Left renal cortex interstitium (tissue), 4 donors: ENCODE data around the gene RGS17. TPM values are rescaled to one million over a fixed set of nuclear protein-coding genes. Genes with fewer than 3 reads are reported as not detected.
"Not testable (repeated sequence)": the region's sequence is repeated elsewhere in the genome, so short reads cannot be mapped to it uniquely, and the experiment has no call there.

Experiments used
- DNase-seq, 4 donors: peaks; one replicate each; pipeline ENCODE4 v3.0.0-alpha.2; 2013; ENCODE audit warnings: low read depth in 4 of 4, low spot score in 2 of 4, missing footprints in 1 of 4
- polyA plus RNA-seq, 4 donors: library from polyadenylated mRNA; unstranded; fragments of 120-200 nt; gene quantifications; one replicate each; pipeline ENCODE4 v1.2.1, GENCODE V29; 2013; ENCODE audit not compliant: insufficient read length in 4 of 4

The RGS17 gene
- polyA plus RNA-seq, 4 donors: 1.7 to 3.6 (median 2.7) TPM

DNA sequence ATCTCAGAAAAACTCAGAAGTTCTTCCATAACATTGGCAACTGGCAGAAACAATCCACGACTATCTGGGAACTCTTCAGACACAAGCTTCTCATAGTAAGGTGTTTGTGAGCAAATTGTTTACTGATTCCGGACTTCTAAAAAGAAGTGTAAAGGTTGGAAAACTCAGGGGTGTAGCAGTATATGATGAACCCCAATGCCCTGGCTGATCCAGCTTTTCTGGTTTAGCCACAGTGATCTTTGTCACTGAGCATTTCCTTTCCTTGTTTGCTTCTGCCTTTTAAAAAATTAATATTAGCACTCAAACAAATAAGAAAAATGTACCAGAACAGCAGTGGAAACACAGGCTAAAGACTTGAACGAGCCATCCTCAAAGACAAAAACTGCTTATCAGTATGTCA, 4.9 kb downstream of the RGS17 start:
- no peak for DNase-seq

DNA sequence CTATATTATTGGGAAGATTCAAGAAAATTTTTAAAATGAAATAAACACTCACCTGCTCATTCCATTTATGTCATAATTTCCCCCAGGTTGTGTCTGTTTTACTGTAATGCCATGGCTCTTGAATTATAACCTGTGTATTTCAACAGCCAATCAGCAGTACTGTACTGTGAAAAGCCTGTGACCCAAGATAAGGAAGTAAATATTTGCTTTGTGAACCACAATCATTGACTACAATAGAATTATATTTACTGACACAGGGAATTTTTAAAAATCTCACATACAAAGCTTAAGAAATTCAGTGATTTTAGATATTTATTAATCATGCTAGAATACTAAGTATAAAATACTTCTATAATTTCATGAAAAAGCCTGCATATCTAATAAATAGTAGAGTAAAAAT, 6.0 kb downstream of the RGS17 start:
- no peak for DNase-seq

DNA sequence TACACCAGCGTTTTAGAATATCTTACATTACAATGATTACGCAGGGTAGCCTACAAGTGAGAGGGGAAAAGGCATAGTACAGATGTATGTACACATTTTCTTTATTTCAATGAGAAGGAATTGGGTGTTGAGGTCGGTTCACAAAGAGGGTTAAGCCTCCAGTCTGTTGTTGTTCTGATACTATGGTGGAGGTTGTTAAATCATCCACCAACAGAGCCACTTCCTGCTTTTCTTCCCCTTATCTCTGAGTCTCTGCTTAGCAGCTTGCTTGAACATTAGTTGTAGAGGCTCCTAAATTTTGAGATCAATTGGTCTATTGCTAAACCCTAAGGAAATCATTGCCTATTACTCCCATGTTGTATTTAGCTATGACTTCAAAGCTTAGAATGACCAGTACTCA, 7.3 kb downstream of the RGS17 start:
- no peak for DNase-seq

DNA sequence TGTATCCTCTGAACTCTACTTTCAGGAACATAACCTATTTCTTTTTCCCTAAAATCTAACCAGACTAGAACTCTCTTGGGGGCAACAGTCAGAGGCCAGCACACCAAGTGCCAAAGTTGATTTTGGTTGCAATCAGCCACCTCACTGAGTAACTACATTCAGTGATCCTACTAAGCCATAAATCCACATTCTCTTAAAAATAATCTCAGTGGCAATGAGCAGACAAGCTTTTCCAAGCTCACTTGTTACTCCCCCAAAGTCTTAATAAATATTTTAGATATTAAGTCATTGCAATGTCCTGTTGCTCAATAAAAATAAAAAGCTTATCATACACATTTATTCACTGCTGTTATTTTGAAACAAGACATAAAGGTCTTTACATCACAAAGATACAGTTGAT, 9.8 kb downstream of the RGS17 start:
- DNase-seq: no peak

DNA sequence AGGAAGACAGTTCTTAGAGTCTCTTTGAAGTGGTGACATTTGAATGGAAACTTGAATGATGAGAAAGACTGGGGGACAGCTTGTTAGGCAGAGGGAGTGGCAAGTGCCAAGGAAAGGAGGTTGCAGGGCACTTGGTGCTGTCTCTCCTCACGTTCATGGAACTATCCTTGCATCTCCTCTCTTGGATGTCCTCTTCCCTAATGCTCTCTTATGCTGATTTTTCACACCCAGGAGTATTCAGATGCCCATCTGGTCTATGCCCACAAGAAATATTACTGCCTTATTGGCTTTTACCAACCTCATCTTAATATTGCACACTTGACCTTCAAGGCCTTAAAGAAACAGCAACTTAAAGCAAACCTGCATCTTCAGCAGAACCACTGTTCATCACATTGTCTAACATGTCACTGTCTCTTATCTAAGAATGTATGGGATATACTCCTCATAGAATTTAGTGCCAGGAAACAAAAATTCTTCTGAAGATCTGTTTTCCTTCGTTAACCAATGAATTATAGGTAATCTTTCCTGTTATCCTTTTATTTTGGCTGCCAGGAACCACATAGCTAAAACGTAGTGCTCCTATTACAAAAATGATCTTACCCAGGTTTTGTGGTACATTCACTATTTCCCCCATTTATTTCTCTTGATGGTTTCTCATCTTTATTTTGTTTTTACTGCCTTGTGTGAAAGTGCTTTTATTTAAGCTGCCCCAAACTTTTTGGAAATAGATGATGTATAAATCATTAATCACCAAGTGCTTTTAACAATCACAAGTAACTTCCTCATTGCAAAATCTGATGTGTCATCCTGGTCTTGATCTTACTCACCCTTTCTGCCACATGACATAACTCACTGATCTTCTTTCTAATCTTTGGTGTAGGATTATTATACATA, 12.8 kb downstream of the RGS17 start:
- DNase-seq: no peak

DNA sequence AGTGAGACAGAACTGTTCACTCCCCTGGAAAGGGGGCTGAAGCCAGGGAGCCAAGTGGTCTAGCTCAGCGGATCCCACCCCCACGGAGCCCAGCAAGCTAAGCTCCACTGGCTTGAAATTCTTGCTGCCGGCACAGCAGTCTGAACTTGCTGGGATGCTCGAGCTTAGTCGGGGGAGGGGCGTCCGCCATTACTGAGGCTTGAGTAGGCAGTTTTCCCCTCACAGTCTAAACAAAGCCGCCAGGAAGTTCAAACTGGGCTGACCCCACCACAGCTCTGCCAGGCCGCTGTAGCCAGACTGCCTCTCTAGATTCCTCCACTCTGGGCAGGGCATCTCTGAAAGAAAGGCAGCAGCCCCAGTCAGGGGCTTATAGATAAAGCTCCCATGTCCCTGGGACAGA, 20.0 kb downstream of the RGS17 start:
- DNase-seq: not testable (repeated sequence)

DNA sequence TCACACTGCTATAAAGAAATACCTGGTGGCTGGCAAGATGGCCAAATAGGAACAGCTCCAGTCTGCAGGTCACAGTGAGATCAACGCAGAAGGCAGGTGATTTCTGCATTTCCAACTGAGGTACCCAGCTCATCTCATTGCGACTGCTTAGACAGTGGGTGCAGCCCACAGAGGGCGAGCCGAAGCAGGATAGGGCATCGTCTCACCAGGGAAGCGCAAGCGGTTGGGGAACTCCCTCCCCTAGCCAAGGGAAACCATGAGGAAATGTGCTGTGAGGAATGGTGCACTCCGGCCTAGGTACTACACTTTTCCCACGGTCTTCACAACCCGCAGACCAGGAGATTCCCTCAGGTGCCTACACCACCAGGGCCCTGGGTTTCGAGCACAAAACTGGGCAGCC, 20.5 kb downstream of the RGS17 start:
- DNase-seq: not testable (repeated sequence)

DNA sequence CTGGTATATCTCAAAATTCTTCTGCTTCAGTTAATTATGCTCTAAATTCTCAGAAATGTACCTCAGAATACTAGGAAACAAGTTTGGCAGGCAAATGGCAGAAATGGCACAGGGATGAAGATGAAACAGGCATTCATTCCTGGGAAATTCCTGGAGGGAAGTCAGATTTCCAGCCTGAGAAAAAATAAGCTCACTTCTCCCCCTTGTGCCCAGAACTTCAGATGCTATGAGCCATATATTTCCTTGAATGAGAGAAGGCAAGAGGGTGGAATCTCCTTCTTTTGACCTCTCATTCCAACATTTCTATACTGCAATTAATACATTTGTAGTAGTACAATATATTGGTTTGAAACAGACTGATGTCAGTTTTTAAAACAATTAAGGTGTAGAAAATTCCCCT, 22.8 kb downstream of the RGS17 start:
- DNase-seq: no peak

DNA sequence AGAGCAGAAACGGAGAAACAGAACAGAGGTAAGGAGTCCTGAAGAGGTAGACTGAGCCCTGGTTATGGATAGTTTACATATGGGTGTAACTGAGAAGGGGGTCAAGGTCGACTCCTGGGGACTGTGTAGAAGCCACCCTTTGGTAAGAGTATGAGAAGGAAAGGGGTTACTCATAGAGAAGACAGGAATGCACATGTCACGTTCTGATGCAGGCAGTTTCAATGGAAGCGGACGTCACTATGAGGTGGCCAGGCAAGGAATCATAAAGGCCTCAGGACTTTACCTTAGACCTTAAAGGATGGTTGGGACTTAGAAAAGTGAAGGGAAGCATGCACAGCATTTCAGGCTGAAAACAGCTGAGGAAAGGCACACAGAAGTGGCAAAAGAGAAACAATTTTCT, 25.1 kb downstream of the RGS17 start:
- DNase-seq: no peak

DNA sequence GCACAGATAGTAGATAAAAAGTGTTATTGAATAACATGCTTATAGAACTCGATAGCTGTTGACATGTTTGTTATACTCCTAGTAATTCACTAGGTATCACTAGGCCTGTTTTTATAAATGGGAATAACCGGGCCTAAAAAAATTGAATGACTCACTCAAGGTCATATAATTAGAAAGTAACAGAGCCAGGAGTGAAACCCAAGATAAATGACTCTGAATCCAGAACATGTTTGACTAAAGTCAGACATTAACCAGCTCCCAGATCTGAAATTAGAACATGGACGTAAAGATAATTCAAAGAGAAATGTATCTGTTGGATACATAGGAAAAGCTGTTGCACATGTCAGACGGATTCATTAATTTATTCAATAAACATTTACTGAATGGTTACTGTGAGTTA, 26.9 kb downstream of the RGS17 start:
- DNase-seq: no peak

DNA sequence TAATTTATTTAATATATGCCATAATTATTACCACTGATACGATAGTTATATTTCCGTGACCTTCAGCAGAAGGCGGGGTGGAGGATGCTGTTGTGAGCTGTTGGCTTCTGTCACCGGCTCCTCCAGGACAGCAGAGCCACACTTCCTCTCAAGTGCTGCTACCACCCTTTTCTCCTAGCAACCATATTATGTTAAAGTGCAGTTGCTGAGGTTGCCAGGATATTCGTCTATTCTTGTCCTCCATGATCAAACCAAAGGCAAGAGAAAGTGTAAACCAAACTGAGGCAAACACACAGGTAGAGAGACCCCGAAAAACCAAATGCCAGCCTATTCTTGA, 27.8 kb downstream of the RGS17 start:
- DNase-seq: no peak

DNA sequence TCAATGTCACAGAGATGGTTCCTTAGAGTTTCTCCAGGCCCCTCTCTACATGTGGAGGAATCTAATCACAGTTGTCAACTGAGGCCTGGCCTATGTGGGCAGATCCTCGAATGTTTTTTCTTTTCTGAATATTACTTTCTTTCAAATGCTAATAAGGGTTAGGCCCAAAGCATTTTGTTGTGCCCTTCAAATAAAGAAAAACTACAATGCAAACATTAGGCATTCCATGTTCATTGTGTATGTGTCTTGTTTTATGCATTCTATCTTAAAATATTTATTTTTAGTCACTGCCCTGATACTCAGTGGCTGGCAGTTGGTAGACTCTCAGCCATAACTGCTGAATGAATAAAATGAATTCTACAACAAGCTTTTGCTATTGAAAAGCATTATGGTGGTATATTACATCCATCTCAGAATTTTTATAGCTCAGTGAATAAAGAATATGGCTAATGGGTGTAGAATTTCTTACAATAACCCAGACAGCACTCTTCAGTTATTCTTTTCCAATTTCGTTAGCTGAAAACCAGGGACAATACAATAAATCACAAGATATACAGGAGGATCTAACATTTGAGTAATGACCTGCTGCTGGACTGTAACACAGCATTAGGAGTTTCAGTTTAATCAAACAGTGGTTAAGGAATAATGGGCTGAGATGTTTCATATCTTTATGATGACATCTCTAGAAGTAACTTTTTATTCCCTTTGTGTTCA, 28.3 kb downstream of the RGS17 start:
- no peak for DNase-seq

DNA sequence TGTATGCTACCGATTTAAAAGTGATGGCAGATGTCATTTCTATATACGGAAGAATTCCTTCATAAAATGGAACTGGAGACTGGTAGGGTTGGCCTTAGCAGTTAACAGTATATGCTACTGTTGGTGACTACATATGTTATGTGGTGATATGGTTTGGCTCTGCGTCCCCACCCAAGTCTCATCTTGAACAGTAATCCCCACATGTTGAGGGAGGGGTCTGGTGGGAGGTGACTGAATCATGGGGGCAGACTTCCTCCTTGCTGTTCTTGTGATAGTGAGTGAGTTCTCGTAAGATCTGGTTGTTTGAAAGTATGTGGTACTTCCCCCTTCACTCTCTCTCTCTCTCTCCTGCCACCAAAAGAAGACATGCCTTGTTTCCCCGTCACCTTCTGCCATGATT, 29.6 kb downstream of the RGS17 start:
- no peak for DNase-seq

DNA sequence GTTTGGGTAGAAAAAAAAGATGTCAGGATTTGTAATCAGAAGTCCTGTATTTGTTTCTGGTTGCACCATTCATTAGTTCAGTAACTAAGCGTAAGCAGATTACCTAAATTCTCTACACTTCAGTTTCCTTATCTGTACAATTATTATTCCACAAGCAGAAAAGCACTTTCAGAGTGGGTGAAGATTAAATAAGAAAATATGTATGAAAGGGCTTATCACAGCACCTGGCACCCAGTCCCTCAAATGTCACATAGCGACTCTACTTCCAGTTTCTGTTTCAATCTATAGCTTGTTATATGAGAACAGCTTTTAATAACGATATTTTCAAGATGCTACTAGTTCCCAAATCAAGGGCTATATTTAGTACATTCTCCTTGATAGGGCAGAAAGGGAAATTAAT, 31.4 kb downstream of the RGS17 start:
- DNase-seq: no peak

DNA sequence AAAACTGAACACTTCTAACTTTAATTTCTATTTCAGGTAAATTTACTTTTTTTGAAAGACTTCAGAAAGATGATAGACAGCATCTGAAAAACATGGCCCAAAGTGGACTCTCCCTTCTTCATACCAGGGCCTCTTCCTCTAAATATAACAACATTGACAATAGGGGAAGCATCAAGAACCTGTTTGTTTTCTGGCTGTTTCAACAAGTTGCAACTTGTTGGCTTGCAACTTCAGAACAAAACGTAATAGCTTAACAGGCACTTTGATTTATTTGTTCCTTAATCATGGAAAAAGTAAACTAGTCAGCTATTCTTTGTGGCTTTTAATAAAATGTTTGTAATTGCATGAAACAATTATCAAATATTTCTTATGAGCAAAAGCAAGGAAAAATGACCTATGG, 34.3 kb downstream of the RGS17 start:
- no peak for DNase-seq

DNA sequence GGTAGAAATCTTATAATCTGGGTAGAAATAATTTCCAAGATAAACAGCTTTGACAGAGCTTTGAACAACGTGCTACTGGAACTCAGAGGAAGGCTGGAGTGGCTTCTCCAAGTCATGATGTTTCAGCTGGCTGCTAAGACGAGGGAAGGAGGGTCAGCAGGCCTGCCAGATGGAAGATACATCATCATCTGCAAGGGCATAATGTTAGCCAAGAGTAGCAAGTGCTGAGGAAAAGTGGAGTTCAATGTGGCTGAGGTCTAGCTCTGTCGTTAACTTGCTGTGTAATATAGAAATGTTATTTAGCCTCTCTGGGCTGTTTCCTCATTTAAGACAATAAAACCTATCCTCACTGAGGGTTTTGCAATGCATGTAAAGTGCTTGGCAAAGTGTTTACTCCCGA, 35.1 kb downstream of the RGS17 start:
- DNase-seq: no peak

DNA sequence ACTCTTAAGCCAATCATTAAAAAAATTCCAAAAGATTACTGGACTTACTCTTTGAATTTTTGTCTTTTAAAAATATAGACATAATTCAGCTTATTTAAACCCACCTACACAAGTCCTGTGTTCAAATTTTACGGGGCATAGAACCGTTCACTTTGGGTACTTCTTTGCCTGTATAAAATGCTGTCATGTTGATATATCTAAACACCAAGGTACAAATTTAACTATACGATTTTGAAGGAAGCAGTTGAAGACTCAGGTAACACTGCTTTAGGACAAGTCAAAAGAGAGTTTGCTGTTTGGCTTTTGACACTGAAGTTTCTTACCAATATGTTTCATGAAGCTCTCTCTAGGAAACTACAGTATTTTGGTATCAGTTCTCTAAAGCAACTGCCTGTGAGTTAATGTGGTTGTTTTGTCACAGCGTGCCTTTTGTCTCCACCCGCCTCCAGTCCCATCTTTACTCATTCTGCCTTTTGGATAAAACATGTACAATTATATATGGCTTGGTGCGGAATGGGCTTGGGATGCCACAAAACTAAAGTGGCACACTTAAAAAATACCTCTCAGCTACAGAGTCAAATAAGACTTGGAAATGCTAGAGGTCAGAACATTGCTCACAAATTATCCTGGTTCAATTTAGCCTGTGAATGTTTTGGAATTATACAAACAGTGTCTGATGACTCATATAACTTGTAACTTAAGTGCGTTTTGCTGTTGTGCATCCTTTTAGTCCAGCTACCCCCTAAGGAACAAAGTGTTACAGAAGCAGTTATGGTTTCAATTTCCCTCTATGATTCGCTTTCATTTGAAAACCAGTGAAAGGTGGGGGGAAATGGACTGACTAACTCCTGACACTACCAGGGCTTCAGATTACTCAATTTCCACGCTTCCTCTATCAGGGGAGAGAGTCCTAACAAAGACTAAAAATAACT, 38.7 kb downstream of the RGS17 start:
- DNase-seq: no peak

DNA sequence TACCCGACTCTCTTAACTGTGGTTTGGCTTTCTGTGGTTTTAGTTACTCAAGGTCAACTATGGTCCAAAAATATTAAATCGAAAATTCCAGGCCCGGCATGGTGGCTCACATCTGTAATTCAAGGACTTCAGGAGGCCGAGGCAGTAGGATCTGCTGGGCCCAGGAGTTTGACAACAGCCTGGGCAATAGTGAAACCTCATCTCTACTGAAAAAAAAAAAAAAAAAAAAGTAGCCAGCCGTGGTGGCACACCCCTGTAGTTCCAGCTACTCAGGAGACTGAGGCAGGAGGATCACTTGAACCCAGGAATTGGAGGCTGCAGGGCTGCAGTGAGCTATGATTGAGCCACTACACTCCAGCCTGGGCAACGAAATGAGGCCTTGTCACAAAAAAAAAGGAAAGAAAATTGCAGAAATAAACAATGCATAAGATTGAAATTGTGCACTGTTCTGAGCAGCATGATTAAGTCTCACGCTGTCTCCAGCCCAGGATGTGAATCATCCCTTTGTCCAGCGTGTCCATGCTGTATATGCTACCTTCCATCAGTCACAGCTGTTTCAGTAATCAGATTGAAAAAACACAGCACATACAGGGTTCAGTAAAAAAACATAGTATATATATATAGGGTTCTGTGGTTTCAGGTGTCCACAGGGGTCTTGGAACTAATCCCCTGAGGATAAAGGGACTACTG, 40.7 kb downstream of the RGS17 start:
- DNase-seq: no peak

DNA sequence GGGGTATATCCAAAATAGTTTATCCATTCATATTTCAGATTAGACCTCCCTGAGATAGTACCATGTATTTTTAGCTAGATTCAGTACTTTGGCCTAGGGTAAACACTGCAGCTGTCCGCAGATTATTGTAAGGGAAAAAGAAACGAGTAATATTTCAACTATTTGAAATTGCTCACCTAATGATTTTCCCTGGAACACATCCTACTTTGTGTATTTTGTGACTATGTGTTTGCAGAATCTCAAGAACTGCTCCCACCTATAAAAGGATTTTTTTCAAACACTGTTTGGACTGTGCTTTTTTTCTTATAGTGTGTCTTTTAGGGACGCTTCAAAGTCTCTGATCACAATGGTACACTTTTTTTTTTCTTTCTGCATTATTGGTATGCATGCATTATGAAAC, 42.3 kb downstream of the RGS17 start:
- no peak for DNase-seq

DNA sequence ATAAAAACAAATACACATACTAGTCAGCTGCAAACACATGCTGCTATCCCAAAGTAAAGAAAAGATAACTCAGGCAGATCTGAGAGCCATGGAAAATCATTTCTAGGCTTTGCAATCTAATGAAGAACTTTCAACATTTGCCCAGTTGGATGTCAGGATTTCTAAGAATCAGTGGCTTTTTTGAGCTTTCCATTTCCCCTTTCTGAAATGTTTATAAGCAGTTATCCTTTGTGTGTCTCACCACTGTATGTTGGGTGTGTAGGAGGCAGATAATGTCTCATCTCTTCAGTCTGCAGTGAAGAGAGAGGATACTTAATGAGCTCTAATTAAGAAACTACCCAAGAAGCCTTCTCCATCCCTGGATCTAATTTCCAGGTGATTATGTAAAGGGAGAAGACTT, 43.6 kb downstream of the RGS17 start:
- DNase-seq: no peak
